Testis (tissue), 2 donors: ENCODE results near the gene EFL1.

ENCODE experiments used
- CTCF ChIP-seq, 3 experiments: fragments of 450-650 bp in 2 of 3; fragments of 200-600 bp in 1 of 3; sonication (generic) in 1 of 3; IDR thresholded peaks; one replicate each; pipeline ENCODE4 v1.5.1; 2016 to 2019; ENCODE audit warnings: antibody characterized with exemption in 3 of 3, mild to moderate bottlenecking in 2 of 3, moderate library complexity in 1 of 3
- POLR2A ChIP-seq: fragments of 450-650 bp; IDR thresholded peaks from one replicate; pipeline ENCODE4 v1.6.1; 2017; ENCODE audit warnings: antibody characterized with exemption, mild to moderate bottlenecking, moderate library complexity

- TF ChIP-seq CTCF (IDR thresholded peaks at IDR 0.05) (no peak), POLR2A (no peak)
Observed at GRCh38 chr15:82111918-82112317, 150.6 kb downstream of the EFL1 start.
